Neural crest cell (in vitro differentiated cells): ENCODE results near the gene SEPSECS. TPM values are rescaled to one million over a fixed set of nuclear protein-coding genes. Genes with fewer than 3 reads are reported as not detected.

Source experiments
- DNase-seq: peaks from one replicate; pipeline ENCODE4 v3.0.0; 2021; ENCODE audit warnings: low read depth, mixed read lengths, low spot score
- H3K27ac Mint-ChIP-seq: one replicate; pipeline ENCODE4 v1.8.0; 2021; ENCODE audit warnings: mild to moderate bottlenecking, mixed read lengths; ENCODE audit not compliant: unreplicated experiment
- H3K27me3 Mint-ChIP-seq: 2 replicates; pipeline ENCODE4 v1.8.0; 2021; ENCODE audit warnings: low read depth, mild to moderate bottlenecking, mixed read lengths
- H3K36me3 Mint-ChIP-seq: 2 replicates; pipeline ENCODE4 v1.8.0; 2021; ENCODE audit warnings: low read depth, mild to moderate bottlenecking, mixed read lengths
- H3K4me1 Mint-ChIP-seq: 2 replicates; pipeline ENCODE4 v1.8.0; 2021; ENCODE audit warnings: mixed read lengths
- H3K4me3 Mint-ChIP-seq: one replicate; pipeline ENCODE4 v1.8.0; 2021; ENCODE audit warnings: mild to moderate bottlenecking, mixed read lengths
- H3K9me3 Mint-ChIP-seq: 2 replicates; pipeline ENCODE4 v1.8.0; 2021; ENCODE audit warnings: mixed read lengths
- CTCF ChIP-seq: fragments of 200-600 bp; sonication (generic); conservative IDR thresholded peaks from 2 replicates; pipeline ENCODE4 v1.5.0; 2021; ENCODE audit warnings: antibody characterized with exemption, mild to moderate bottlenecking
- total RNA-seq: library from RNA; stranded (reverse); gene quantifications from 2 replicates; pipeline ENCODE4 v1.2.1, GENCODE V29; 2021

The SEPSECS gene
- total RNA-seq, 1 donor from 2014 or later: 9.3 TPM

GRCh38 chr4:25184056-25184455, 23.8 kb upstream of the SEPSECS start:
- DNase-seq: no peak
- Mint-ChIP-seq H3K4me3 (no peak overlapping the region), H3K9me3 (no peaks in the 10 kb centered on the region), H3K4me1 (peaks cover 6% of the 10 kb centered on the region), H3K27me3 (no peaks in the 10 kb centered on the region), H3K27ac (no peak overlapping the region), H3K36me3 (no peaks in the 10 kb centered on the region)
- no peak for TF ChIP-seq CTCF

GRCh38 chr4:25182937-25183336, 22.7 kb upstream of the SEPSECS start:
- TF ChIP-seq CTCF: no peak
- Mint-ChIP-seq H3K4me1 (peaks cover 6% of the 10 kb centered on the region), H3K4me3 (no peak overlapping the region), H3K36me3 (no peaks in the 10 kb centered on the region), H3K27ac (no peak overlapping the region), H3K9me3 (no peaks in the 10 kb centered on the region), H3K27me3 (no peaks in the 10 kb centered on the region)
- DNase-seq: no peak

- no peaks in the 10 kb centered on the region for H3K36me3 Mint-ChIP-seq
- H3K4me1 Mint-ChIP-seq: peaks cover 6% of the 10 kb centered on the region
- no peaks in the 10 kb centered on the region for H3K9me3 Mint-ChIP-seq
- peak; percentile 76 for TF ChIP-seq CTCF
- no peak overlapping the region for H3K27ac Mint-ChIP-seq
- no peaks in the 10 kb centered on the region for H3K27me3 Mint-ChIP-seq
- no peak for DNase-seq
- H3K4me3 Mint-ChIP-seq: no peak overlapping the region
Measured at GRCh38 chr4:25180524-25181131, 20.4 kb upstream of the SEPSECS start.

GRCh38 chr4:25178838-25179261, 18.6 kb upstream of the SEPSECS start:
- no peaks in the 10 kb centered on the region for H3K9me3 Mint-ChIP-seq
- no peaks in the 10 kb centered on the region for H3K27me3 Mint-ChIP-seq
- DNase-seq: no peak
- H3K27ac Mint-ChIP-seq: no peak overlapping the region
- H3K4me3 Mint-ChIP-seq: no peak overlapping the region
- TF ChIP-seq CTCF: no peak
- no peaks in the 10 kb centered on the region for H3K36me3 Mint-ChIP-seq
- peaks cover 6% of the 10 kb centered on the region for H3K4me1 Mint-ChIP-seq

- no peak for DNase-seq
- TF ChIP-seq CTCF: no peak
- H3K27me3 Mint-ChIP-seq: no peaks in the 10 kb centered on the region
- H3K27ac Mint-ChIP-seq: no peak overlapping the region
- H3K4me3 Mint-ChIP-seq: no peak overlapping the region
- no peaks in the 10 kb centered on the region for H3K9me3 Mint-ChIP-seq
- no peaks in the 10 kb centered on the region for H3K36me3 Mint-ChIP-seq
- peaks cover 4% of the 10 kb centered on the region for H3K4me1 Mint-ChIP-seq
Measured at GRCh38 chr4:25177147-25177546, 16.9 kb upstream of the SEPSECS start.
